Measurements from ENCODE around the gene CD74.
"Not testable (repeated sequence)": the region's sequence is repeated elsewhere in the genome, so short reads cannot be mapped to it uniquely, and the experiment has no call there.

Gene CD74

DNA sequence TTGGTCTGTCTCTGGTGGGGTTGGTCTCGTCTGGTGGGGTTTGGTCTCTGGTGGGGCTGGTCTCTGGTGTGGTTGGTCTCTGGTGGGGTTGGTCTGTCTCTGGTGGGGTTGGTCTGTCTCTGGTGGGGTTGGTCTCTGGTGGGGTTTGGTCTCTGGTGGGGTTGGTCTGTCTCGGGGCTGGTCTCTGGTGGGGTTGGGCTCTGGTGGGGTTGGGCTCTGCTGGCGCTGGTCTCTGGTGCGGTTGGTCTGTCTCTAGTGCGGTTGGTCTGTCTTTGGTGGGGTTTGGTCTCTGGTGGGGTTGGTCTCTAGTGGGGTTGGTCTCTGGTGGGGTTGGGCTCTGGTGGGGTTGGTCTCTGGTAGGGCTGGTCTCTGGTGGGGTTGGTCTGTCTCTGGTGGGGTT lies 16.3 kb upstream of the CD74 start:
- TF ChIP-seq, protein P1, sequence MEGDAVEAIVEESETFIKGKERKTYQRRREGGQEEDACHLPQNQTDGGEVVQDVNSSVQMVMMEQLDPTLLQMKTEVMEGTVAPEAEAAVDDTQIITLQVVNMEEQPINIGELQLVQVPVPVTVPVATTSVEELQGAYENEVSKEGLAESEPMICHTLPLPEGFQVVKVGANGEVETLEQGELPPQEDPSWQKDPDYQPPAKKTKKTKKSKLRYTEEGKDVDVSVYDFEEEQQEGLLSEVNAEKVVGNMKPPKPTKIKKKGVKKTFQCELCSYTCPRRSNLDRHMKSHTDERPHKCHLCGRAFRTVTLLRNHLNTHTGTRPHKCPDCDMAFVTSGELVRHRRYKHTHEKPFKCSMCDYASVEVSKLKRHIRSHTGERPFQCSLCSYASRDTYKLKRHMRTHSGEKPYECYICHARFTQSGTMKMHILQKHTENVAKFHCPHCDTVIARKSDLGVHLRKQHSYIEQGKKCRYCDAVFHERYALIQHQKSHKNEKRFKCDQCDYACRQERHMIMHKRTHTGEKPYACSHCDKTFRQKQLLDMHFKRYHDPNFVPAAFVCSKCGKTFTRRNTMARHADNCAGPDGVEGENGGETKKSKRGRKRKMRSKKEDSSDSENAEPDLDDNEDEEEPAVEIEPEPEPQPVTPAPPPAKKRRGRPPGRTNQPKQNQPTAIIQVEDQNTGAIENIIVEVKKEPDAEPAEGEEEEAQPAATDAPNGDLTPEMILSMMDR (IDR thresholded peaks at IDR 0.05; ENCODE audit: extremely low read depth, missing control alignments) = no peak
- DNase-seq (ENCODE audit: low spot score) = no peak

DNA sequence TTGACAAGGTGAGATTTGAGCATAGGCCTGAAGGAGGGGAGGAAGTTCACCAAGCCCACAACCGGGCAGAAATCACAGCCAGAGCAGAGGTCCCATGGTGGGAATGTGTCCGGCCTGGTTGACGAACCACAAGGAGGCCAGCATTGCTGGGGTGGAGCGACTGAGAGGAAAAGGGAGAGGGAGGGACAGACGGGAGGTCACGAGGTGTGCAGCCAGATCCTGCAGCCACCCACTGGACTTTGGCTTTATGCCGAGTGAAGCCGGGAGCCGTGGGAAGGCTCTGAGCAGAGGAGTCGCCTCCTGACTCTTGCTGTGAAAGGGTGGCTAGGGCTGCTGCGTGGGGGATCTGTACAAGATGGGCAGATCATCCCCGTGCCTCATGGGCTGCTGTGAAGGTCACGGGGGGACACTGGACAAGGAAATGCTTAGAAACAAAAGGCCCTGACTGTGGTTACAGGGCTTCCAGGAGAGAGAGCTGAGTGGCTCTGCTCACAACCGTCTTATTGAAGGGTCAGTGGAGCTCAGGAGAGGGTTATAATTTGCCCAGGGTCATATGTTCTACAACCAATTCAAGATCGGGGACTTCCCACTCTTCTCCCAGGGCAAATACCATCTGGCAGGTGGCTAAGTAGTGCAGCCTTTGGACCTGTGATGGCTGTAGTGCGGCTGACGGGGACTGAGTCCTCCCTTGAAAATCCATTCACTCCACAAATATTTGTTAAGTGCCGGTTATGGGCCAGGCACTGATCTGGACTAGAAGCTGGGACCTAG lies 15.6 kb upstream of the CD74 start:
- TF ChIP-seq, protein P1 (IDR thresholded peaks at IDR 0.05; ENCODE audit: extremely low read depth, missing control alignments) = no peak
- DNase-seq (ENCODE audit: low spot score) = no peak

DNA sequence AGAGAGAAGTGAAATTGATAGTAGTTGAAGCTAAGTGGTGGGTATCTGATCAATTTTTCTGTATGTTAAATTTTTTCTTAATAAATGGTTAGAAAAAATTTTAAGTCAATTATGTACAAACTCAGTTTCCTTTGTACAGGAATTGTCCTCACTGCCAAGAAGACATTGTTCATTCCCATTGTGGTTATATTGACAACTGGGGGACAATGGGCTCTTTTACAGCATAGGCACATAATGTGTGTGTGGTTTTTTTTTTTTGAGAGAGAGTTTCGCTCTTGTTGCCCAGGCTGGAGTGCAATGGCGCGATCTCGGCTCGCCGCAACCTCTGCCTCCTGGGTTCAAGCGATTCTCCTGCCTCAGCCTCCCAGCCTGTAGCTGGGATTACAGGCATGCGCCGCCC lies 13.5 kb upstream of the CD74 start:
- DNase-seq (ENCODE audit: low spot score) = not testable (repeated sequence)

DNA sequence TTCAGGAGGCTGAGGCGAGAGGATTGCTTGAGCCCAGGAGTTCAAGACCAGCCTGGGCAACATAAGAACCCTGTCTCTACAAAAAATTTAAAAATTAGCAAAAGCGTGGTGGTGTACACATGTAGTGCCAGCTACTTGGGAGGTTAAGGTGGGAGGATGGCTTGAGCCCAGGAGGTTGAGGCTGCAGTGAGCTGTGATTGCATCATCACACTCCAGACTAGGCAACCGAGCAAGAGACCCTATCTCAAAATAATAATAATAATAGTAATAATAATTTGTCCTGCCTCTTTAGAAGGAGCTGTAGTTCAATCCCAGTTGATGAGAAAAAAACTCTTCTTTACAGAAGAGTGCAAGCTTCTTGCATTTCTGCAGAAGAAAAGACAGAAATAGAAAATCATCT lies 10.0 kb upstream of the CD74 start:
- TF ChIP-seq, protein P1 (IDR thresholded peaks at IDR 0.05; ENCODE audit: extremely low read depth, missing control alignments) = no peak
- DNase-seq (ENCODE audit: low spot score) = no peak

DNA sequence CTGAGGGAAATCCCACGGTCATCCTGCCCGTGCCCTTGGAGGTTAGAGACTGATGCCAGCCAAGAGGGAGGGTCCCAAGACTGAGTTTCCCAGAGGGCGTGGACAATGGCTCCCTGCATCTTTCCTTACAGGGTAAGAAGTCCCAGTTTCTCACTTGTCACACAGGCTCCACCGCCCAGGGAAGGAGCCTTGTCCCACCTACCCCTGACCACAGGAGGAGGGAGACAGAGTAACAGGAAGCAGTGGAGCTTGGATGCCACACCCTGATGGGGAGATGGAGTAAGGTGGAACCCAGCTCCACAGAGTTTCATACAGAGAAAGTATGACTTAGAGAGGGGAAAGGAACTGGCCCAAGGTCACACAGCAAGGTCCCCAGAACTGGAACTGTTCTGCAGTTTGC lies 9.4 kb upstream of the CD74 start:
- no peak for DNase-seq (ENCODE audit: low spot score)
- TF ChIP-seq, protein P1 (IDR thresholded peaks at IDR 0.05; ENCODE audit: extremely low read depth, missing control alignments) = no peak

DNA sequence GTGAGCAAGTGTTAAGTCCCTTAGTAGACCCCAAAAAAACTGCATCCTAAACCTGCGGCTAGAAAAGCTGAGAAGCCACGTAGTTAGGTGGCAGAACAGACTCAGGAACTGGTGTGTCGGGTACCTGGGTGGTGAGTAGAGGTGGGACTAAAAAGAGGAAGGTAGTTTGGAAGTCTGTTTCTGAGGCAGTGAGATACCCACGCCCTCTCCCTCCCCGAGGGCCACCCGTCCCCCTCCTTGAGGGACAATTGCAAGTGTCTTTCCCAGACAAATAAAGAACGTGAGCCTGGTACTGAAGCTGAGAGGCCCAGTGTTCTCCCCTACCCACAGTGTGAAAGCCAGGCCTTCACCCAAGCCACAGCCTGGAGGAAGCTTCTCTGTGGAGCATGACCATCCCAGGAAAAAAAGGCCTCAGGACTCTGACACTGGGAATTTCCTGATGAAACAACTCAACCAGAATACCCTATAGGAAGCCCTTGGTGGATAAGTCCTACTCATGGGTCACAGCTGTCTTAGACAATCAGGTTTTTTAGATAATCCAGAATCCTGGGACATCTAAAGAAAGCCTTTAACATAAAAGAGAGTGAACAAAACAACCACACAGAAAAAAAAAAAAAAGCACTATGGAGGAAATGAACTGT lies 7.0 kb upstream of the CD74 start:
- DNase-seq (ENCODE audit: low spot score) = no peak
- TF ChIP-seq, protein P1 (IDR thresholded peaks at IDR 0.05; ENCODE audit: extremely low read depth, missing control alignments) = no peak

DNA sequence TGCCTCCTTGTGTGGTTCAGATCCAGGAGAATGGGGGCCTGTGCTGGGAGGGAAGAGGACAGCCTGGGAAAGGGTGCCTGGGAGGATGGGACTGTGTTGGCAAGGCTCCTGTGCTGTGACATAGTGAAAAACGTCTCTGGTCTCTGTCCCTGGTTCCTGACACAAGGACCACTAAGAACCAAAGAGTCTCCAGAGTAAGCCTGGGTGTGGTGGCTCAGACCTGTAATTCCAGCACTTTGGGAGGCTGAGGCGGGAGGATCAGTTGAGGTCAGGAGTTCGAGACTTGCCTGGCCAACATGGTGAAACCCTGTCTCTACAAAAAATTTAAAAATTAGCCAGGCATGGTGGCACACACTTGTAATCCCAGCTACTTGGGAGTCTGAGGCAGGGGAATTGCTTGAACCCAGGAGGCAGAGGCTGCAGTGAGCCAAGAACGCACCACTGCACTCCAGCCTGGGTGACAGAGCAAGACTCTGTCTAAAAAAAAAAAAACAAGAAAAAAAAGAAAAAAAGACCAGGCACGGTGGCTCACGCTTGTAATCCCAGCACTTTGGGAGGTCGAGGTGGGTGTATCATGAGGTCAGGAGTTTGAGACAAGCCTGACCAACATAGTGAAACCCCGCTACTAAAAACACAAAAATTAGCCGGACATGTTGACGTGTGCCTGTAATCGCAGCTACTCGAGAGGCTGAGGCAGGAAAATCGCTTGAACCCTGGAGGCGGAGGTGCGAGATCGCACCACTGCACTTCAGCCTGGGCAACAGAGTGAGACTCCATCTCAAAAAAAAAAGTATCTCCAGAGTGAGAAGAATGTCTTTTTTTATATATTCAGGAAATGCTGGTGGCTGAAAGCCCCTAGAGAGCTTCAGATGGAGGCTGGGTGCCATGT lies 1.4 kb upstream of the CD74 start:
- DNase-seq (ENCODE audit: low spot score) = not testable (repeated sequence)

Measured in GM20000 (cell line).